ENCODE data around the gene SLC39A13. TPM values are rescaled to one million over a fixed set of nuclear protein-coding genes. Genes with fewer than 3 reads are reported as not detected.

The SLC39A13 gene
- total and polyA plus RNA-seq, 2 of the 13 experiments (the other 11 are each of a cell fraction or from before 2014, with no cell fraction given) = 15.3 to 30.5 TPM

GRCh38 chr11:47407746-47408590 lies at the start of gene SLC39A13 (continued):
- TF ChIP-seq PRDM15 (CRISPR knock-in tag; IDR thresholded peaks at IDR 0.05) = no peak; the same call in 1 of the 2 replicates
- no peak; the same call in 1 of the 2 replicates for TF ChIP-seq TBX2 (CRISPR knock-in tag; IDR thresholded peaks at IDR 0.05; ENCODE audit: borderline replicate concordance)
- peak; percentile 77 for TF ChIP-seq DMAP1 (CRISPR knock-in tag; IDR thresholded peaks at IDR 0.05)
- TF ChIP-seq RFX5 (IDR thresholded peaks at IDR 0.05; ENCODE audit: low read depth, low read length) = 0 out of 2 replicates have a peak, but pooled peaks have one; percentile 34
- TF ChIP-seq SP5 (CRISPR knock-in tag; IDR thresholded peaks at IDR 0.05; ENCODE audit: borderline replicate concordance, low read depth) = peak; percentile 63; the same call in 1 of the 2 replicates
- TF ChIP-seq MAZ (IDR thresholded peaks at IDR 0.05; ENCODE audit: borderline replicate concordance, low read depth, low read length) = peak; percentile 93
- TF ChIP-seq MAZ (CRISPR knock-in tag; IDR thresholded peaks at IDR 0.05; ENCODE audit: low read depth) = peak; percentile 94
- no peak for TF ChIP-seq GZF1 (CRISPR knock-in tag; IDR thresholded peaks at IDR 0.05)
- TF ChIP-seq ZNF713 (CRISPR knock-in tag; IDR thresholded peaks at IDR 0.05) = 0 out of 2 replicates have a peak, but pooled peaks have one; percentile 46
- 0 out of 2 replicates have a peak, but pooled peaks have one; percentile 49 for TF ChIP-seq ZNF777 (CRISPR knock-in tag; IDR thresholded peaks at IDR 0.05)
- no peak; the same call in 1 of the 2 replicates for TF ChIP-seq ZNF558 (CRISPR knock-in tag; IDR thresholded peaks at IDR 0.05; ENCODE audit: borderline replicate concordance)
- TF ChIP-seq ZNF574 (CRISPR knock-in tag; IDR thresholded peaks at IDR 0.05) = peak; percentile 95
- TF ChIP-seq AGO1 (IDR thresholded peaks at IDR 0.05; ENCODE audit: low read depth, low read length, poor library complexity, severe bottlenecking) = no peak
- TF ChIP-seq ZNF124 (CRISPR knock-in tag; IDR thresholded peaks at IDR 0.05) = 0 out of 2 replicates have a peak, but pooled peaks have one; percentile 20
- peak; percentile 82 for TF ChIP-seq KDM3A (CRISPR knock-in tag; IDR thresholded peaks at IDR 0.05; ENCODE audit: low read depth)
- TF ChIP-seq ZFP82 (CRISPR knock-in tag; IDR thresholded peaks at IDR 0.05; ENCODE audit: borderline replicate concordance) = peak; percentile 95
- TF ChIP-seq ATRX (CRISPR knock-in tag; IDR thresholded peaks at IDR 0.05; ENCODE audit: borderline replicate concordance) = no peak
- TF ChIP-seq CREBL2 (CRISPR knock-in tag; IDR thresholded peaks at IDR 0.05; ENCODE audit: borderline replicate concordance) = peak; percentile 65; the same call in 1 of the 2 replicates
- TF ChIP-seq ZNF292 (CRISPR knock-in tag; IDR thresholded peaks at IDR 0.05; ENCODE audit: borderline replicate concordance, low read depth) = no peak
- TF ChIP-seq ZNF430 (CRISPR knock-in tag; IDR thresholded peaks at IDR 0.05) = peak; percentile 88
- TF ChIP-seq ZNF414 (CRISPR knock-in tag; IDR thresholded peaks at IDR 0.05) = no peak
